GM10847 (cell line): ENCODE results near the gene PIP4K2A.

Source experiments
- POLR2A ChIP-seq: IDR thresholded peaks from 2 replicates; pipeline ENCODE4 v1.6.1; 2011; ENCODE audit not compliant: insufficient read length; ENCODE audit errors: extremely low read depth

PIP4K2A gene

GRCh38 chr10:22662733-22663330, 51.5 kb downstream of the PIP4K2A start:
- no peak for TF ChIP-seq POLR2A

GRCh38 chr10:22659866-22660265, 54.5 kb downstream of the PIP4K2A start:
- TF ChIP-seq POLR2A: no peak

- no peak for TF ChIP-seq POLR2A
These were observed 55.5 kb downstream of the PIP4K2A start for GRCh38 chr10:22658745-22659410.

GRCh38 chr10:22657566-22658225, 56.7 kb downstream of the PIP4K2A start:
- TF ChIP-seq POLR2A: no peak

GRCh38 chr10:22657024-22657423, 57.4 kb downstream of the PIP4K2A start:
- TF ChIP-seq POLR2A: no peak

- TF ChIP-seq POLR2A: no peak
These were observed 58.3 kb downstream of the PIP4K2A start for GRCh38 chr10:22656036-22656435.

GRCh38 chr10:22655312-22655981, 58.9 kb downstream of the PIP4K2A start:
- TF ChIP-seq POLR2A: no peak

GRCh38 chr10:22652988-22653481, 61.3 kb downstream of the PIP4K2A start:
- TF ChIP-seq POLR2A: no peak

- TF ChIP-seq POLR2A: no peak
These were observed 63.0 kb downstream of the PIP4K2A start for GRCh38 chr10:22651276-22651980.

GRCh38 chr10:22649994-22650393, 64.4 kb downstream of the PIP4K2A start:
- no peak for TF ChIP-seq POLR2A

GRCh38 chr10:22649390-22649841, 65.0 kb downstream of the PIP4K2A start:
- TF ChIP-seq POLR2A: no peak

- no peak for TF ChIP-seq POLR2A
These were observed 65.8 kb downstream of the PIP4K2A start for GRCh38 chr10:22648547-22648961.

- TF ChIP-seq POLR2A: no peak
These were observed 67.1 kb downstream of the PIP4K2A start for GRCh38 chr10:22647244-22647643.

GRCh38 chr10:22646388-22646853, 68.0 kb downstream of the PIP4K2A start:
- no peak for TF ChIP-seq POLR2A

GRCh38 chr10:22644222-22644621, 70.2 kb downstream of the PIP4K2A start:
- TF ChIP-seq POLR2A: no peak
